AG09309 (cell line): ENCODE data around the gene LRRC8A.
"Not testable (repeated sequence)": the region's sequence is repeated elsewhere in the genome, so short reads cannot be mapped to it uniquely, and the experiment has no call there.

Experiments used
- DNase-seq: peaks from one replicate; pipeline ENCODE4 v3.0.0-alpha.2; 2010; ENCODE audit warnings: low read depth
- H3K4me3 ChIP-seq: 2 replicates; pipeline ENCODE4 v1.5.1; 2011; ENCODE audit warnings: mild to moderate bottlenecking, low read depth, low read length, moderate library complexity; ENCODE audit not compliant: control insufficient read depth
- CTCF ChIP-seq: IDR thresholded peaks from 2 replicates; pipeline ENCODE4 v1.5.1; 2011; ENCODE audit warnings: mild to moderate bottlenecking, low read depth, low read length, inconsistent platforms; ENCODE audit not compliant: insufficient read depth, control insufficient read depth; ENCODE audit errors: missing control alignments

The LRRC8A gene

GRCh38 chr9:128841694-128842492, 40.0 kb upstream of the LRRC8A start:
- no peak for TF ChIP-seq CTCF
- no peak for DNase-seq
- H3K4me3 ChIP-seq = no peak overlapping the region

- not testable (repeated sequence) for DNase-seq, H3K4me3 ChIP-seq
Observed at GRCh38 chr9:128843171-128843570, 38.8 kb upstream of the LRRC8A start.

- TF ChIP-seq CTCF = no peak
- no peak for DNase-seq
- no peak overlapping the region for H3K4me3 ChIP-seq
Observed at GRCh38 chr9:128845186-128845931, 36.6 kb upstream of the LRRC8A start.

- no peak overlapping the region for H3K4me3 ChIP-seq
- DNase-seq = no peak
- no peak for TF ChIP-seq CTCF
Observed at GRCh38 chr9:128846680-128847030, 35.3 kb upstream of the LRRC8A start.

- DNase-seq = no peak
- H3K4me3 ChIP-seq = no peak overlapping the region
- TF ChIP-seq CTCF = no peak
Observed at GRCh38 chr9:128847803-128848202, 34.1 kb upstream of the LRRC8A start.

- not testable (repeated sequence) for H3K4me3 ChIP-seq, DNase-seq
Observed at GRCh38 chr9:128851024-128851423, 30.9 kb upstream of the LRRC8A start.

- peak; percentile 8 for DNase-seq
- TF ChIP-seq CTCF = peak; percentile 46
- H3K4me3 ChIP-seq = not testable (repeated sequence)
Observed at GRCh38 chr9:128851779-128852600, 29.9 kb upstream of the LRRC8A start.

- H3K4me3 ChIP-seq, DNase-seq: not testable (repeated sequence)
Observed at GRCh38 chr9:128852646-128853045, 29.3 kb upstream of the LRRC8A start.

GRCh38 chr9:128854454-128854853, 27.5 kb upstream of the LRRC8A start:
- not testable (repeated sequence) for DNase-seq, H3K4me3 ChIP-seq

GRCh38 chr9:128858476-128858875, 23.5 kb upstream of the LRRC8A start:
- H3K4me3 ChIP-seq, DNase-seq: not testable (repeated sequence)
